Measurements from ENCODE around the gene MS4A2.
"Not testable (repeated sequence)": the region's sequence is repeated elsewhere in the genome, so short reads cannot be mapped to it uniquely, and the experiment has no call there.

MS4A2 gene

DNA sequence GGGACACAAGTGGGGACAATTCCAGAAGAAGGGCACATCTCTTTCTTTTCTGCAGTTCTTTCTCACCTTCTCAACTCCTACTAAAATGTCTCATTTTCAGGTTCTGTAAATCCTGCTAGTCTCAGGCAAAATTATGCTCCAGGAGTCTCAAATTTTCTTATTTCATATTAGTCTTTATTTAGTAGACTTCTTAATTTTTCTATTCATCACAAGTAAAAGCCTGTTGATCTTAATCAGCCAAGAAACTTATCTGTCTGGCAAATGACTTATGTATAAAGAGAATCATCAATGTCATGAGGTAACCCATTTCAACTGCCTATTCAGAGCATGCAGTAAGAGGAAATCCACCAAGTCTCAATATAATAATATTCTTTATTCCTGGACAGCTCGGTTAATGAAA, at the start of gene MS4A2:
MS4A2 (plus strand) TSS at position 301 of the 400 bp plus-strand sequence. CDS start 102 bp downstream, outside the sequence.
- Histone ChIP-seq H4K20me1 (ENCODE audit: insufficient read depth, low read length, poor library complexity, severe bottlenecking) (no peaks in the 10 kb centered on the region), H3K9ac (ENCODE audit: low read depth, low read length, poor library complexity, severe bottlenecking) (no peak within 1 kb of the TSS), H2AFZ (ENCODE audit: low read length) (no peak within 1 kb of the TSS), H3K9me2 (replicated peaks; ENCODE audit: low read depth, low read length) (no peaks in the 10 kb centered on the region), H3K27me3 (ENCODE audit: insufficient read depth, low read length, poor library complexity, severe bottlenecking) (no peaks in the 10 kb centered on the region), H3K4me3 (ENCODE audit: low read length, poor library complexity, severe bottlenecking) (no peak within 1 kb of the TSS), H3K79me2 (ENCODE audit: insufficient read depth, low read length) (no peaks in the 10 kb centered on the region), H3K36me3 (ENCODE audit: insufficient read depth, low read length) (no peaks in the 10 kb centered on the region), H3K9me3 (ENCODE audit: insufficient read depth, low read depth, low read length) (no peaks in the 10 kb centered on the region), H3K4me1 (ENCODE audit: insufficient read depth, low read length, poor library complexity, severe bottlenecking) (peaks cover 4% of the 10 kb centered on the region), H3K4me2 (ENCODE audit: low read depth, low read length, poor library complexity, severe bottlenecking) (no peak within 1 kb of the TSS), H3F3A (ENCODE audit: low read depth) (no peaks in the 10 kb centered on the region)
- TF ChIP-seq CTCF (conservative IDR thresholded peaks at IDR 0.05; ENCODE audit: low read length) (no peak), EZH2phosphoT487 (IDR thresholded peaks at IDR 0.05; ENCODE audit: borderline replicate concordance) (no peak)

DNA sequence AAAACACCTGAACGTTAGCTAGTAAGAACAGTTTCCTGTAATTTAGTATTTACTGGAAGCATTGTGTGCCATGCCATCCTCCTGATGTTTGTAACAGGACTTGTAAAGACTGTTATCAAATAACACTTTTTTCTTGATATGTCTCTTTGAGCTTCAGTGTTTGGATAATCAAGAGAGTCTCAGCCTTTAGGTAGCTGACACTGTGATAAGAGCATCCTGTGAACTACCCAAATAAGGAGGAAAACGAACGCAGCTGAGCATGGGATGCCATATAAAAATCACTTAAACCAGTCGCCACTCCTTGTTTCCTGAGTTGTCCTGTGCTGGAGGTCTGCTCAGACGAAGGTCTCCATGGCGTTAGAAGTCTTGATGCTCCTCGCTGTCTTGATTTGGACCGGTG, 48.4 kb upstream of the MS4A2 start, which contains the start of gene OOSP2:
OOSP2 (plus strand) TSS at position 301 of the 400 bp plus-strand sequence; CDS start at position 352, 51 bp downstream.
- no peak within 1 kb of the TSS for H2AFZ ChIP-seq (ENCODE audit: low read length)
- H3K9ac ChIP-seq (ENCODE audit: low read depth, low read length, poor library complexity, severe bottlenecking): no peak within 1 kb of the TSS
- H3K4me2 ChIP-seq (ENCODE audit: low read depth, low read length, poor library complexity, severe bottlenecking): no peak within 1 kb of the TSS
- H3K27me3 ChIP-seq (ENCODE audit: insufficient read depth, low read length, poor library complexity, severe bottlenecking): no peaks in the 10 kb centered on the region
- no peaks in the 10 kb centered on the region for H4K20me1 ChIP-seq (ENCODE audit: insufficient read depth, low read length, poor library complexity, severe bottlenecking)
- no peaks in the 10 kb centered on the region for H3F3A ChIP-seq (ENCODE audit: low read depth)
- H3K9me3 ChIP-seq (ENCODE audit: insufficient read depth, low read depth, low read length): no peaks in the 10 kb centered on the region
- TF ChIP-seq CTCF (conservative IDR thresholded peaks at IDR 0.05; ENCODE audit: low read length): no peak
- TF ChIP-seq EZH2phosphoT487 (IDR thresholded peaks at IDR 0.05; ENCODE audit: borderline replicate concordance): no peak
- no peaks in the 10 kb centered on the region for H3K36me3 ChIP-seq (ENCODE audit: insufficient read depth, low read length)
- no peaks in the 10 kb centered on the region for H3K9me2 ChIP-seq (replicated peaks; ENCODE audit: low read depth, low read length)
- no peak within 1 kb of the TSS for H3K4me3 ChIP-seq (ENCODE audit: low read length, poor library complexity, severe bottlenecking)
- H3K79me2 ChIP-seq (ENCODE audit: insufficient read depth, low read length): no peaks in the 10 kb centered on the region
- no peaks in the 10 kb centered on the region for H3K4me1 ChIP-seq (ENCODE audit: insufficient read depth, low read length, poor library complexity, severe bottlenecking)

DNA sequence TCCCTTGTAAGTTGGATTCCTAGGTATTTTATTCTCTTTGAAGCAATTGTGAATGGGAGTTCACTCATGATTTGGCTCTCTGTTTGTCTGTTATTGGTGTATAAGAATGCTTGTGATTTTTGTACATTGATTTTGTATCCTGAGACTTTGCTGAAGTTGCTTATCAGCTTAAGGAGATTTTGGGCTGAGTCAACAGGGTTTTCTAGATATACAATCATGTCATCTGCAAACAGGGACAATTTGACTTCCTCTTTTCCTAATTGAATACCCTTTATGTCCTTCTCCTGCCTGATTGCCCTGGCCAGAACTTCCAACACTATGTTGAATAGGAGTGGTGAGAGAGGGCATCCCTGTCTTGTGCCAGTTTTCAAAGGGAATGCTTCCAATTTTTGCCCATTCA, 38.0 kb upstream of the MS4A2 start:
- not testable (repeated sequence) for H3K9ac ChIP-seq (ENCODE audit: low read depth, low read length, poor library complexity, severe bottlenecking); H3K4me3 ChIP-seq (ENCODE audit: low read length, poor library complexity, severe bottlenecking); H3K27me3 ChIP-seq (ENCODE audit: insufficient read depth, low read length, poor library complexity, severe bottlenecking); H3F3A ChIP-seq (ENCODE audit: low read depth); H3K4me2 ChIP-seq (ENCODE audit: low read depth, low read length, poor library complexity, severe bottlenecking); H3K79me2 ChIP-seq (ENCODE audit: insufficient read depth, low read length); H3K4me1 ChIP-seq (ENCODE audit: insufficient read depth, low read length, poor library complexity, severe bottlenecking); H3K9me2 ChIP-seq (replicated peaks; ENCODE audit: low read depth, low read length); H3K36me3 ChIP-seq (ENCODE audit: insufficient read depth, low read length); H3K9me3 ChIP-seq (ENCODE audit: insufficient read depth, low read depth, low read length); H2AFZ ChIP-seq (ENCODE audit: low read length); H4K20me1 ChIP-seq (ENCODE audit: insufficient read depth, low read length, poor library complexity, severe bottlenecking)

- not testable (repeated sequence) for H3K36me3 ChIP-seq (ENCODE audit: insufficient read depth, low read length); H3K4me1 ChIP-seq (ENCODE audit: insufficient read depth, low read length, poor library complexity, severe bottlenecking); H3K9me3 ChIP-seq (ENCODE audit: insufficient read depth, low read depth, low read length); H3K4me3 ChIP-seq (ENCODE audit: low read length, poor library complexity, severe bottlenecking); H3K9ac ChIP-seq (ENCODE audit: low read depth, low read length, poor library complexity, severe bottlenecking); H3K27me3 ChIP-seq (ENCODE audit: insufficient read depth, low read length, poor library complexity, severe bottlenecking); H3K79me2 ChIP-seq (ENCODE audit: insufficient read depth, low read length); H4K20me1 ChIP-seq (ENCODE audit: insufficient read depth, low read length, poor library complexity, severe bottlenecking); H3K9me2 ChIP-seq (replicated peaks; ENCODE audit: low read depth, low read length); H2AFZ ChIP-seq (ENCODE audit: low read length); H3F3A ChIP-seq (ENCODE audit: low read depth); H3K4me2 ChIP-seq (ENCODE audit: low read depth, low read length, poor library complexity, severe bottlenecking)
Observed at GRCh38 chr11:60050839-60051238, 37.6 kb upstream of the MS4A2 start.
